GM08714 (cell line): ENCODE measurements around the gene PAK1.

ENCODE experiments used
- H3K4me3 ChIP-seq: fragments of 200-500 bp; sonication (Bioruptor generic); 2 replicates; pipeline ENCODE4 v1.5.1; 2014; ENCODE audit warnings: mild to moderate bottlenecking, low read length, inconsistent platforms
- ZNF274 ChIP-seq: IDR thresholded peaks from 2 replicates; pipeline ENCODE4 v1.6.1; 2012; ENCODE audit warnings: mild to moderate bottlenecking, low read depth, low read length

PAK1 gene

DNA sequence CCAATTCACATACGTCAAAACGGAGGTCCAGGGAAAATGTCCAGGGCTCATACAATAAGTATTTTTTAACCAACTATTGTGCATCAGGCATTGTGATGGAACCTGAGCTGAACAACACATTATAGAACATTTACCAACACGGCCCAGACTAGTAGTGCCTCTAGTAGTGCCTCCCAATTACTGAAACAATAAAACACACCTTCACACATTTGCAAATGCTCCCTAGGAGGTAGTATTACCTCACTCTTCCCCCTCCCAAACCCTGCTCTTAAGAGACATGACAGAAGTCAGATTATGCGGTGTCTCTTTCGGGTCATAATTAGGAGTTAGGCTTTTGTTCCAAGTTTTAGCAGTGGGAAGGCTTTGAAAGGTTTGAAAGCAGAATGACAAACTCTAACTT, 61.1 kb downstream of the PAK1 start:
- TF ChIP-seq ZNF274: no peak

DNA sequence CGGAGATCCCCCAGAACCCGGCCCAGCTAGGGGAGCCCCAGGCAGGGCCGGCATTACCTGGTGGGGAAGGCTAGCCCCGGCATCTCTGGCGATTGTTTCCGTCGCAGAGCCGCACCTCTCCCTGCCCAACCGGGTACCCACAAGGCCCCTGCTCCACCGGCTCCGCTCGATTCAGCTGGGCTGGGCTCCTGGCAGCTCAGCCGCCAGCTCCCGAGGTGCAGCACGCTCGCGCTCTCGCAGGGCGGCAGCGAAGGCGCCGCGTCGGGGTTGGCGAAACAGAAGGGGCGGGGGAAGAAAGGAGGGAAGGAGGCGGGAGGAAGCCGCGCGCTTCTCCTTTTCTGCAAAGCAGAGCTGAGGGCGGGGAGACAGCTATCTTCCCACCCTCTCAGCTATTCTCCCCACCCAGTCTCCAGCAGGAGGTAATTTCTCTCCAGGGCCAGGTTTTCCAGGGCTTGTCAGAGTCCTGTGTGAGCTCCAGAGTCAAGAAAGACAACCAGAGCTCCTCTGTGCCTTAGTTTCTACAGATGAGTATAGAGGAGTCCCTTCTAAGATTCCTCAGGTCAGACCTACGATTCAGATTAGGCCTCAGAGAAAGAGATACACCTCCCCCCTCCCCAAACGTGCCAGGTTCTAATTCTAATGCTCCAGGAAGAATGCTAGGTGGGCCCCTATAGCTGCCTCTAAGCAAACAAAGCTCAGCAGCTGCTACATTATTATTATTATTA, 62.0 kb downstream of the PAK1 start:
- TF ChIP-seq ZNF274: no peak

More for the DNA sequence above, 61.1 kb downstream of the PAK1 start:
- H3K4me3 ChIP-seq: no peak overlapping the region

DNA sequence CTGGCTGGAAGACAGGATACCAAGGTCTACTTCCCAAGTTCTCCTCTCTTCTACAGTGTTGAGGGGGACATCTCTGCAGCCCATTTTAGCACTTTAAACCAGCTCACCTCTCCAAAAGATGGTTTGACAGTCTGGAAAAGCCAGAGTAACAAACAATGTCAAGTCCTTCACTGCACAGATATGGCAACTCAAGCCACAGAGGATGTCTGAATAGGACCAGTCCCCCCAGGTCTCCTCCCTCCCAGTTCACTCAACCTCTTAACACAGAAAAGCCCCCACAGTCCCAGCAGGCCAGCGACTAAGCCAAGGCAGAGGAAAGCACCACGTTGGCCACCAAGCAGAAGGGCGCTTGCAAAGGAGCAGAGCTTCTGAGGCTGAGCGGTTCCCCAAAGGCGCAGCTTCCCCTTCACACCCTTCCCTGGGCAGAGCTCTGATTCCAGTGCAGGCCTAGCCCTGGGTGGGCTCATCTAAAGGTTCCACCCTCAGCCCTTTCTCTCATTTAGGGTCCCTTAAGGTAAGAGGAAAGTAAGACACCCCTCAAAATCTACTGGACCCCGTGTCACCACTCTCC, 62.7 kb downstream of the PAK1 start:
- TF ChIP-seq ZNF274: no peak
- H3K4me3 ChIP-seq: peak overlapping the region; percentile 59

More for the DNA sequence above, 62.0 kb downstream of the PAK1 start:
- peak overlapping the region; percentile 59; the same call in 1 of the 2 replicates for H3K4me3 ChIP-seq

DNA sequence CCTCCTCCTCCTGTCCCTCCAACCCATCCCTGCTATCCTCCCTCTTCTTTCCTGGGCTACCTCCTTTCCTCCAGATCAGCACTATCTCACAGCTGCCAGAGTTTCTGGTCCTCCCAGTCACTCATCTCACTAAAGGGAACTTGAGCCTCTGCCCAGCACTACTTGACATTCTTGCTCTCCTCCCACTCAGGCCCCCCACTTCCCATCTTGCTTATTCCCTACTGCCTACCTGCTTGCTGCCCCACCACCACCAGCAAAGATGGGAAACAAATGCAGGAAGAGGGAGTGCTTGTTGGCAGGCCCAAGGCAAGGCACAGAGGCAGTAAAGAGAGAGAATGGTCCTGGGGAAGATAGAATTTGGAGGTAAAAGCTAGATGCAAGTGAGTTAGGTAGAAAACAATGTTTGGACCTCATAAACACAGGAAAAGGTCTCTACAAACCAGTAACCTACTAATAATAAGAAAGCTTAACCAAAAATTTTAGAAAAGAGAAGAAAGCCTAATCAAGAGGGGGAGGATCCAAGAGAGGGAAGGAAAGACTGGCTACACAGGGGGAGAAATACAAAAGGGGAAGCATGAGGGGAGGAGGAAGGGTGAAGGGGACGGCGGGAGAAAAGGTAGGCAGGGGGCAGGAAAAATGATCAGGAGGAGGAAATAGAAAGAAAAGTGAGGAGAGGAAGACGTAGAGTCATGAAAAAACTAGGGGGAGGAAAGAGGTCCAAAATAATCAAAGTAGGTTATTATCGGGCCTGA, 63.6 kb downstream of the PAK1 start:
- peak overlapping the region; percentile 59 for H3K4me3 ChIP-seq
- no peak for TF ChIP-seq ZNF274

DNA sequence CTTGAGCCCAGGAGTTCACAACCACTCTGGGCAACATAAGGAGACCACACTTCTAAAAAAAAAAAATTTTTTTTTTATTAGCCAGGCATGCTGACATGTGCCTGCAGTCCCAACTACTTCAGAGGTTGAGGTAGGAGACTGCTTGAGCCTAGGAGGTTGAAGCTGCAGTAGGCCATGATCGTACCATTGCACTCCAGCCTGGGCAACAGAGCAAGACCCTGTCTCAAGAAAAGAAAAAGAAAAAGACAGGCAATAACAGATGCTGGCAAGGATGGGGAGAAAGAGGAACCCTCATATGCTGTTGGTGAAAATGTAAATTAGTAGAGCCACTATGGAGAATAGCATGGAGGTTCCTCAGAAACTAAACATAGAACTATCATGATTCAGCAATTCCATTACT, 64.8 kb downstream of the PAK1 start:
- no peak overlapping the region for H3K4me3 ChIP-seq
- TF ChIP-seq ZNF274: no peak

DNA sequence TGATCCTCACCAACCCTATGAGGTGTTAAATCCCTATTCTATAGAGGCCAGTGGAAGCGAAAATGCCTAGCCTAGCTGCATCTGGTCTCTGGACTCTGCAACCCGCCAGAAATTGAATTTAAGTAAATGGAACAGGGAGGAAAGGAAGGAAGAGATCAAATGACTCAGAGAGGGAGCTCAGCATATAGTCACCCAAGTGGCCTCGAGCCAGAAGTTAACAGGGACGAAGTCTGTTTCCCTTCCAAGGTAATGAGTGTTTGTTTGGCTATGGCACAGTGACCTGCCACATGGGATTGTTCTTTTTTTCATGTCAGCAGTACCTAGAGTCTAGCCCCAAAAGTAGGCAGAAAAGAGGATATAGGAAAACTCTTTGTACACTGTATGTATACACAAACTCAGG, 66.3 kb downstream of the PAK1 start:
- TF ChIP-seq ZNF274: no peak
- H3K4me3 ChIP-seq: no peak overlapping the region

DNA sequence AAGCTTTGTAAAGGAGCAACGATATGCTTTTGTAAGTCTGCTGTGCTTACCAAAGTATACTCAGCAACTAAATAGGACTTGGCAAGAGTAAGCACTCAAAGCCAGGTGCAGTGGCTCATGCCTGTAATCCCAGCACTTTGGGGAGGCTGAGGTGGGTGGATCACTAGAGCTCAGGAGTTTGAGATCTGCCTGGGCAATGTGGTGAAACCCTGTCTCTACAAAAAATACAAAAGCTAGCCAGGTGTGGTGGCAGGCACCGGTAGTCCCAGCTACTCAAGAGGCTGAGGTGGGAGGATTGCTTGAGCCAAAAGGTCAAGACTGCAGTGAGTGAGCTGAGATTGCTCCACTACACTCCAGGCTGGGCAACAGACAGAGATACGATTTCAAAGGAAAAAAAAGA, 67.5 kb downstream of the PAK1 start:
- TF ChIP-seq ZNF274: no peak
- H3K4me3 ChIP-seq: no peak overlapping the region

DNA sequence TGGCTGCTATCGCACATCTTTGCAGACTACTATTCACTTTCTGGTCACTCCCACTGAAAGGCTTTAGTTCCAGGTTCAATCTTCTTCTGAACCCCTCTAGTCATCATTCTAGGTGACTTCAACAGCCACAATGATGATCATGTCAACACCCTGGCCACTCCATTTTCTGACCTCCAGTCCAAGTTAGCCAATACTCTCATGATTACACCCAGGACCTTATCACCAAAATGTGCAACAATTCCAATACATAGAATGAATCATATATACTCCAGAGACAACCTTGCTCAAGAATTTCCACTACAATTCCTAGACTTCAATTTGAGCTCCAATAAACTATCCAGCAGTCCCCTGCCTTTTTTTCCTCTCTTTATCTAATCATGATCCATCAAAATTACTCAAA, 70.7 kb downstream of the PAK1 start:
- no peak for TF ChIP-seq ZNF274
- no peak overlapping the region for H3K4me3 ChIP-seq

DNA sequence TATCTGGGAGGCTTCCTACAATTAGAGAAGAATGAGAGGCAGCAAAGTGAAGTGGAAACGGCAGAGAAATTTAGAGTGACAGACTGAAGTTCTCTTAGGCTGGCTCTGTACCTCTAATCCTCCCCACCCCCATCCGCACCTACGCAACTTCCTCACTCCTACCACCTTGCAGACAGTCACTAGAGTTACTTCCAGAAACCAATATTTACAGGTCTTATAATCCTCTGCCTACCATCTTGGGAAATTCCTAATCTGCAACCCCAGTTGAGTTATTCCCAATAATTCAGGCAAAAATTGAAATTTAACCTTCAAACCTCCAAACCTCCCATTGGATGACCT, 71.7 kb downstream of the PAK1 start:
- TF ChIP-seq ZNF274: no peak

DNA sequence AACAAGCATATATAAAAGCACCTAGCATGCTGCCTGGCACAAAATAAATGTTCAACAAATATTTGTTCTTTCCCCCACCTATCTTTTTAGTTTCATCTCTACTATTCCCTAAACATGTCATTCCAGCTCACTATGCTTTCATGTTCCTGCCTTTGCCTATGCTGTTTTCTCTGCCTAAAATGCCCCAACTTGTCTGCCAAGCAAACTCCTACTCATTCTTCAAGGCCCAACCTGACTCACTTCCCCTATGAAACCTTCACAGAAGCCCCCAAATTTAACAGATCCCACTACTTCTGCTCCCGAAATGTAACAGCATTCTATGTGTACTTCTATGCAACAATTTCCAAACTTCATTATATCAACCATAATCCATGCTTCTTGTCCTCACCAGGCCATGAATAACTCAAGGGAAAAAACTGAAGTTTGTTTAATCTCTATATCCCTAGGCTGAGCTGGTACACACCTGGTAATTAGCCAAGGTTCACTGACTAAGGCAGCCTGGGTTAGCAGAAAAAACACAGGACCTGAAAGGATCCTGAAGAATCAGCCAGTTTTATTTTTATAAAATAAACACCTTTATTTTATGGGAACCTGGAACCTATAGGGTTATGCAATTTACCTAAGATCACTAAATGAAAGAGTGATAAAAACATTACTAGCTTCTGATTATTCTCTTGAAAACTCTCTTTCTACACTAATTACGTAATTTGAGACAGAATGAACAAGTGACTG, 72.2 kb downstream of the PAK1 start:
- no peak overlapping the region for H3K4me3 ChIP-seq
- no peak for TF ChIP-seq ZNF274

More for the DNA sequence above, 71.7 kb downstream of the PAK1 start:
- no peak overlapping the region for H3K4me3 ChIP-seq

DNA sequence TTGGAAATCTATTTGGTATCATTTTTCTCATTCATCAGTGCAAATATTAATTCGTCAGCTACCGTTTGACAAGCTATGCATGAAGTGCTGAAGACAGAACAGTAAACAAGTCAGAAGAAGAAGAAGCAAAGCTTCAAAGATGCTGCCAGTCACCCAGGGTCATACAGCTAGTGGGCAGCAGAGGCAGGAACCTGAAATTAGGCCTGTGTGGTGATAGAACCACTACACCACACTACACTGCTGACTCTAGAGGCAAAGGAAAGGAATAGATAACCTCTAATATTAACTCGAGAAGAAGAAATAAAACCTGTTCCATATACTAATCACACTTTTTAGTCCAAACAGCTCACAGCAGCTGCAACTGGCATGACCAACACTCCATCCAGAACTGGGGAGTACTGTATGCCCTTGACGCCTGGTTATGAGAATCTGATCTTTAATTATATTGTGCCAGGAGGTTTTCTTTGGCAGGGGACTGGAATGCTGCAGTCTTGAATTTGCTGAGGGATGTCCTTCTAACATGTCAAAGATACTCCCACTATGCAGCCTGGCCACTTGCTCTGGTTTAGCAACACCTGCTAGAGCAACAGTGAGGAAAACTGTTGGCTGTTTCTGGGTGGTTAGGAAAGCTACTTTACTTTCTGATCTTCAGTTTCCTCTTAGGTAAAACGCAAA, 73.0 kb downstream of the PAK1 start:
- no peak overlapping the region for H3K4me3 ChIP-seq
- TF ChIP-seq ZNF274: no peak

DNA sequence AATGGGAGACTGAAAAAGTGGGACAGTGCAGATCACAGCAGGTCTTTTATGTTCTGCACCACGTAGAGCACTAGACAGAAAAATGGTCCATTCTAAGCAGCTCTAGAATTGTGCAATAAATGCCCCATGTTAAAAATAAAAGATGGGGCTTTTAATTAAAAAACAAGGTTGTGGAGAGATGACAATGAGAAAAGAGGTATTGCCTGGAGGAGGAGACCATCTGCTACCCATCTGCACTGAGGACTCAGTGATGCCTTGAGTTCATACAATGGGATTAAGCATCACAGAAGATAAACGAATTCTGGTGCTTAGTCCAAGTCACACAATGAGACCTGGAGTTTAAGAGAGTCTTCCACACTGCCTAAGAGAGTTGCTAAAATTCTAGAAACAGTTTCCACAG, 73.6 kb downstream of the PAK1 start:
- no peak for TF ChIP-seq ZNF274

DNA sequence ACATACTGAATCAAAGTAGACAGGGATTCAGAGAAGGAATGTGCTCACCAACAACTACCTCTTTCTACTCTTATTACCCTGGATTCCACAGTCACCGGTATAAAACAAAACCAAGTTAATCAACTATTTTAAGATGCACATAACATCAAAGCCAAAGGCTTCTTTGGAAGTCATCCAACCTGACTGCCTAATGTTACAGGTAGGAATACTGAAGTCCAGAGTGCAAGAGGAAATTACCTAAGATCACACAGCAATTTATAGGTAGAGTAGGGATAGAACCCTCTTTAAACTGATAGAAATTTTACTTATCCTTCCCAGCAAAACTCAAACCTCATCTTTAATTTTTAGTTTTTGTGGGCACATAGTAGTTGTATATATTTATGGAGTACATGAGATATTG, 76.3 kb downstream of the PAK1 start:
- TF ChIP-seq ZNF274: no peak
- no peak overlapping the region for H3K4me3 ChIP-seq

More for the DNA sequence above, 73.6 kb downstream of the PAK1 start:
- H3K4me3 ChIP-seq: no peak overlapping the region

DNA sequence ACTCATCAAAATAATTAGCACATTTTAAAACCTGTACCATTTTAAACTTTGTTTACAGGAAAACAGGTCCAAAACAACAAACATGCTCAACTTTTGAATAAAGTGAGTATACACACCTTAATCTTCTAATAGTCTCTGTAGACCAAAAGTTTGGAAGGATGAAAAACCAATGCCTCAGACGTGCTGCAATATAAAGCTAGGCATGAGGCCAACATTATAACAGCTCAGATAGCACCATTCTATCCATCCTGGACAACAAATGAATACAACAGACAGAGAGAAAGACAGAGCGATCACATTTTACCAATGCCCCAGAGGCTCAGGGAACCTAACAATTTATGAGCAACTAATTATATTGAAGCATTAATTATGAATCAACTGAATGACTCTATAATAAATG, 77.0 kb downstream of the PAK1 start:
- H3K4me3 ChIP-seq: no peak overlapping the region
- no peak for TF ChIP-seq ZNF274
